NCI-H345 treated with DMSO at 0.1 percent for 48 hours (cell line): ENCODE measurements around the gene MACROD2.

ENCODE experiments used
- DNase-seq: peaks from one replicate; lab custom pipeline; 2025; ENCODE audit not compliant: unreplicated experiment; lab: John Stamatoyannopoulos, UW

The MACROD2 gene

DNA sequence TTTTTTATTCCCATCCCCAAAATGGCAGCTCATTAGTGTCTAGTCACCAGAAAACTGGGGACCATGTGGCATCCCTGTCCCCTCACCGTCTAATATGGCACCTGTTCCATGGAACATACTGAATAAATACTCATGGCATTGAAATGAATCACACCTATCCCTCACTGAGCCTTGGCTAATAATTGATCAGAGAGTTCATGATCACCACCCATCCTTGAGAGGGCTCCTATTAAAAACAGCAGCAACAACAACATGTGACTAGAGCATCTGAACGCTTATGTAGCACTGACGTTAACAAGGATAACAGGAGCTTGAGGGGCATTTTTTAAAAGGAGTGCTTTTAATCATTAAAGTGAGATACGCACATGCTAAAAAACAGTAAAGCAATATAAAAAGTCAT is 1453.7 kb downstream of the MACROD2 start:
- no peak for DNase-seq

DNA sequence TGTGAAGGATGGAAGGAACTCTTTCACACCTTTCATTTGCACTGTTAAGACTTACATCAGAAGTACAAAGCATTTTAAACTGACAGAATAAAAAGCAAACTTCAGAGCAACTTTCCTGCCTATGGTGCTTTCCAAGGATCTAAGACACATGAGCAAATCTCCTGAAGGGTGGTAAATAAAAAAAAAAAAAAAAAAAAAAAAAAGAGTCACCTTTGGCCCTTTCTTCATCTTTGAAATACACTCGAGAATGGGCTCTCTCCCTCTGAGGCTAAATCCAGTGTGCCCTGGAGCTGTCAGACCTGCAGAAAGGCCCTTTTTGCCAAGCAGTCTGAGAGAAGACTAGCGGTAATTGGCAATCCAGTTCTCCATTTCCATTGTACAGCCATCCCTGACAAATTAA is 1455.9 kb downstream of the MACROD2 start:
- no peak for DNase-seq

DNA sequence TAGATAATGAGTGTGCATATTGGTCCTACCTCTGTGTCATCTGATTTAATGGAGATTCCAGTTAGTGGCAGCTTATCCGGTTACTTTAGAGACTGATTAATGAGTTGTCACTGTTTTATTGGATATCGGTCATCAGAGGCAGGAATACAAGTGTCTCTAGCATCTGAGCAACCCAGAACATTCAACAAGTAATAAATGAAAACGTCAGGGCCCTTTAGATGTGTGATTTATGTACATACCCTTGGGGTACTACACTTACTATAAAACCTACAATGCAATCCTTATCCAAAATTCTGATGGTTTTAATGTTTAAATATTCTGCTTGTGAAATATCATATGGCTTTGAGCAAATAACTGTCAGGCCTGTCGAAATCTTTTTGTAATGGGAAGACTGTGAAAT is 1460.0 kb downstream of the MACROD2 start:
- no peak for DNase-seq

DNA sequence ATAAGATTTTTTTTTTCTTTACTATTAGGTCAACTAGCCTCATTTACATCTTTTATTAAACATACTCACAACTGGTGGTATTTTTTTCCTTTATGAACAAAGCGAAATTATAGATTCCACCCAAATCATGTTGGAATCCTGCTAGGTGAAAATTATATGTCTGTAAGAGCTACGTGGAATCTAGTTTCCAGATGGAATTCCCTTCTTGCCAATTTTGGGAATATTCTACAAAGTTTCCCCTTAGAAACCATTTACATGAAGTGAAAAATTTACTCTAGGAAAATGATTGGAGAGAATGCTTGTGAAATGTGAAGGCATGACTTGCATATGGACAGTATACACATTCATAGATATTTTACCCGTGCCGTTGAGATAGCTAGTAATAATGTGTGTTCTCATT is 1466.6 kb downstream of the MACROD2 start:
- no peak for DNase-seq

DNA sequence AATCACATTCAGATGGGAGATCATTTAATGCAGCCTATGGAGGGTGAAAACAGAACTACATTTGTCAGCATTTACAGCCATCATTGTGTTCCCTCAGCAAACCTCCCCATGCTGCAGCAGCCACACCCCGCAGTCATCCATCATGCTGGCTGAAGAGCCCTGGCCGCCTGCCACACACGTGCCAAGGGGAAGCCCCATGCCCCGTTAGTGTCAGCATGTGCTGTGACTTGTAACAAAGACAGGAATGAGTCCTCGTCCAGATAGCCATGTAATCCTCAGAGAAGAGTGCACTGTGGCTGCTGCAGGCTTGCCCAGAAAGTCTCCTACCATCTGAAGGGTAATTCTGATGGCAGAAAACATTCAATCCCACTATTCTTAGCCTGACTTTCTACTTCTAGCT is 1480.2 kb downstream of the MACROD2 start:
- DNase-seq = peak; percentile 66

DNA sequence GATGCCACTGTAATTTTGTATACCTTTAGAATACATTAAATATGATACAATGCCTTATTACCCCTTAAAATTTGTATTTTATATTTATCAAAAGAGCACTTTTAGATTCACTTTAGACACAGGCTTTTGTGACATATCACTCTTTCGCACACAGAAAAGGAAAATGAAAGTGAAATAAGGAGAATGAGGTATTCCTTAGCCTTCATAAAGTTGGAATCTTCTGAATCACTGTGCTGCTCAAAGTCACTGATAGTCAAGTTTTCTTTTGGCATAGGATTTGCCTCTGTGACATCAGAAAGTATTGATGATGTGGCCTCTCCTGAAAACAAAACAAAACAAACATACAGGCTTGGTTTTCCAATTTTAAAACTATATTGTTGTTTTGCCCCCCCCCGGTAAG is 1480.9 kb downstream of the MACROD2 start:
- DNase-seq = no peak

DNA sequence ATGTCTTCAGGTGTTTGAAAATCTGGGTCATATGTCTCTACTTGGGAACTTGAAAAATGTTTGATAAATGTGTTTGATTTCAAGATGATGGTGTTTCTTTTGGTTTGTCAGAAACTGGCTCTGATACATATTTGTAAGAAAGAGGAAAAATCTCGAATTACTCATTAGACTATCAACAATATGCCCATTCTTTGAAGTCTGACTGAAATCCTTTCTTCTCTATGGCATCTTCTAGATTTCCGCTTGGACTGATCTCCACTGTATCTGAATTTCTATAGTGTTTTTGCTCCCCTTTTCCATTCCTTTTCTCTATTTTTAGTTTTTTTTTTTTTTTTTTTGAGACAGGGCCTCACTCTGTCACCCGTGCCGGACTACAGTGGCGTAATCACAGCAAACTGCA is 1481.5 kb downstream of the MACROD2 start:
- no peak for DNase-seq

DNA sequence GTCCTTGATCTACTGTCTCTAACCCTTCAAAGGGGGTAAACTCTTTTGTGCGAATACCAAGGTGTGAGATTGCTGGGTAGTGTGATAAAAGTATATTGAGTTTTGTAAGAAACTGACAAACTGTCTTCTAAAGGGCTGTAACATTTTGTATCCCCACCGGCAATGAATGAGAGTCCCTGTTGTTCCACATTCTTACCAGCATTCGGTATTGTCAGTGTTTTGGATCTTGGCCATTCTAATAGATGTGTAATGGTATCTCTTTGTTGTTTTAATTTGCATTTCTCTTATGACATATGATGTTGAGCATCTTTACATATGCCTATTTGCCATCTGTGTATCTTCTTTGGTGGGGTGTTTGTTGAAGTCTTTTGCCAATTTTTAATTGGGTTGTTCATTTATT is 1487.2 kb downstream of the MACROD2 start:
- no peak for DNase-seq

DNA sequence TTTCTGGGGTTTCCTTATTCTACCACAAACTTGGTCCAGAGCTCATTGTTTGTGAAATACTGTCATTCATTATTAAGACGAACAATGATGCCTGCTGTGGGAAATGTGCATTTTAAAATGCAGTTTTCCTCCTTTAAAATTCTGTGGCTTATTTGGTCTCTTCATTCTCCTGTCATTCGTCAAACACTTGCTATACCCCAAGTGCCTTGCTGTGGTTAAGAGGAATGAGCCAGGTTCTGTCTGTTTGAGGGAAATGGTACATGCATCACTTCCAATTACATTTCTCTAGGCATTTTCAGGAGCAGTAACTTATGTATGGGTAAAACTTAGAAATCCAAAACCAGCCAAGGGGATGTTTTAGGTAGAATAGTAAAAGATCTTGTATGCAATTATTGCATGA is 1490.2 kb downstream of the MACROD2 start:
- DNase-seq = no peak

DNA sequence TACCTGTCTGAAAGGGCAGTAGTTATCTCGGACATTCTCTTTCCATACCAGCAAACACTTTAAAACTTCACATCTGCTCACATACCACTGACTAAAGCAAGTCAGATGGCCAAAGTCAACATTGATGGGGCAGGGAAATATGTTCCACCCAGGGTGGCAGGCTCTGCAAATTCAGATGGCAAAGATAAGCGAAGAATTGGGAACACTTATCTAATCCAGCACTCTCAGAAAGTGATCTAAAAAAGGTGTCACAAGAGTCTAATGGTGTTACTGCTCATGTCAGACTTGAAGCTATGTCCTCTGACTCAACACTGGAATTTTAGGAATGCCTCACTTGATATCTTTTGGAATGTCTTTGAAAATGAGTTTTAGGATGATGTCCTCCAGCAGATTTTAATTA is 1491.7 kb downstream of the MACROD2 start:
- DNase-seq = no peak

DNA sequence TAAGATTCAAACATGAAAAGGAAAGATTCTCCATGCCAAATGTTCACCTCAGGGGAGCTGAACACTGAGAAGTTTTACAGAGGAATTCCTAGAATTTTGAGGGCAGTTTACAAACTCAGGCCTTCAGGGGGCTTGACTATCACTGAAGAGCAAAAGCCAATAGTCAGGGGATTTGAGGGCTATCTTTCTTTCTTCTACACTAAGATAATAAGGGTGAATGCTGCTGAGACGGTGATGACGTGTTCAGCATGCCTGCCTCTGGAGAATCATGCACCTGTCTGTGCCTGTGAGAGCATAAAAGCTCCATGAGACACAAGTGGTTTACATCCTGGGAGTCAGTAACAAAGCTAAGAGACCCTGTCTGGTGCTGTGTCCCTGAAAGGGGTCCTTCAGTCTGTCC is 1492.4 kb downstream of the MACROD2 start:
- peak; percentile 33 for DNase-seq

DNA sequence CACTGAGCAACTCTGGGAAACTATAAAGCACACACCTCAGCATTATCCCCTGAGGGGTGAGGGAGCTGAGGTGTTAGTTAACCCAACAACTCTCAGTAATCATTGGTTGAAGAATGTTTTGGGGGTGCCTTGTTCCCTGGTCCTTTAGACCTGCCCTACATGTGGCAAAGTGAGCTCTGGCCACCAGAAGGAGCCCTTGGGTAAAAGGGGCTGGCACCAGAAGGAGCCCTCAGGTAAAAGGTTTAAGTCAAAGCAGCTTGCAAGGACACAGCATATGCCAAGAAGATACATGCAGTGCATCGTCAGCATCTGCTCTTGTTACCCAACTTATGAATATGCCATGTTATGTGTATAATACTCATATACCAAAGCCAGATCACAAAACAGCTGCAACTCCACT is 1496.3 kb downstream of the MACROD2 start:
- DNase-seq = no peak

DNA sequence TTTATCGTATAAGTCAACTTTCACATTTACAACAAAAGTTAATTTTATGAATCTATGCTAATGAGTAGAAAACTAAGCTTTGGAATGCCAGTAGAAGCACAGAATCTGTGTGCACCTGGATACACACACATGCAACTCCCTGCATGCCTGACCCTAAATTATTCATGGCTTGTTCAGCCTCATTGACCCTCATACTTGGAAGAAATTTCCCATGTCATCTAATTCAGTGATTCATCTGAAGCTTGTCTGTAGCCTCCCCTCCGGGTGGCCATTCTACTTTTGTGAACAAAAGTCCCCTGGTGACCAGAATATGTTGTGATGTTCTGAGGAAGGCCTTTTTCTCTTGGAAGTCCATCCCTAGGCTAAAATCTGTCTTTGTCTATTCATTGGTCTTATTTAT is 1499.5 kb downstream of the MACROD2 start:
- no peak for DNase-seq

DNA sequence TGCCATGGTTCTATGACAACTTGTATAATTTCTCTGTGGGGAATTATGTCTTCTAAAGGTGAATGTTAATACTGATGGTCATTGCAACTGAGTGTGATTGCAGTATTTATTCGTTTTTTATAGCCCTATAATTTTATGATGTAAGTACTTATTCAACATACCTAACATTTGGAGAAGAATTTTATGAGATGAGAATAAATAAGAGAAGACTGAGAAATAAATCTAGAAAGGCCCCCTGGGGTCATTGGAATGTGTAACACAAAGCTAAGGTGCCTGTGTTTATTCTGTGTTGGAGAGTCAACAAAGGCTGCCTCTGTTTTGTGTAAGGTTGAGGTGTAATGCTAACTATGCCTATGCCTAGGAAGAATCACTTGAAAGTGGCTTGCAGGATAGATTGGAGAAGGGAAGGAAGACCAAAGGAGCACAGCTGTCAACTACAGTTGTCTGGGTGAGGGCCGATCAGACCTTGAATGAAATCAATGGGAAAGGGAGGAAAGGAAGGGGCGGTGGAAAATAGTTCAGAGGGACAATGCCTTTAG is 1501.3 kb downstream of the MACROD2 start:
- DNase-seq = no peak

DNA sequence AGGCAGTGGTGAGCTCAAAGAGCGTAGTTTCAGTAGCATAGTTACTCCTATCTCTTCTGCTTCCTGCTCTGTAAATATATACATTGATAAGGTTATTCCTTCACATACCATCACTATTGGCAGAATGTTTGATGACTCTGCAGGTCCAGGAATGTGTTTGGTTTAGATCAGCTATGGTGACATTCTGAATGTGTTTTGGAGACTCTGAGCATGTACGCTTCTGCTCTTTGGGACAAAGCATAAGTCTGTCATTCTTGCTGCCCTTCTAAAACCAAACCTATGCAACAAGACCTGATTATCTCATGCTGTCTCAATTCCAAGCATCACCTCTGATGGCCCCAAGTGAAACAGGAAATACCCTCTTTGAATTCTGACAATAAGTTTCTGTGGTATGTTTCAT is 1503.6 kb downstream of the MACROD2 start:
- DNase-seq = no peak

DNA sequence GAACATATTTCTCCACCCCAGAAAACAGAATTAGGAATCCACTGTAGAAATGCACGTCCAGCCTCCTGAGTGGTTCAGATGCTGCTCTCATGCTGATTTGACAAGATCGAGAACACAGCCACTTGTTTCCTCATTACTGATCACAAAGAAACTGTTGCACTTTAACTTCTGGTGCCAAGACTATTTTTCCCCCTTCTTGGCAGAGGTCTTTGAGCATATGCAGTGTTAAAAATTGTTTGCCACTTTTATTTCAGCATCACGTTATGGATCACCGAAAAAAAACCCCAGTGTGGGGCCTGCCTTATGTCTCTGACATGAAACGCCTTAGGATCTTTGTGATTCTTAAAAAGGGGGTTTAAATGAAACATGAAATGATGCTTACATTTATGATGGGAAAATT is 1511.0 kb downstream of the MACROD2 start:
- no peak for DNase-seq

DNA sequence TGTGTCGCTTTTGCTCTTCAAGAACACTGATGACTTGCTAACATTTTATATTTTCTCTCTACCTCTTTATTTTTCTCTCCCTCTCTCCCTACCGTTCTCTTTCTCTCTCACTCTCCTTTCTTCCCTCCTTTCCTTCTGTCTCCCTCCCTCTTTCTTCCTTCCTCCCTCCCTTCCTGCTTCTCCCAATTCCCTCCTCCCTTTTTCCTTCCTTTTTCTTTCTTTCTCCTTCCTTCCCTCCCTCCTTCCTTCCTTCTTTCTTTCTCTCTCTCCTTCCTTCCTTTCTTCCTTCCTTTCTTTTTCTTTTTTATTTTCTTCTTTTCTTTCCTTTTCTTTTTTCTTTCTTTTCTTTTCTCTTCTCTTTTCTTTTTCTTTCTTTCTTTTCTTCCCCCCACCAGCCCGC is 1511.8 kb downstream of the MACROD2 start:
- DNase-seq = no peak

DNA sequence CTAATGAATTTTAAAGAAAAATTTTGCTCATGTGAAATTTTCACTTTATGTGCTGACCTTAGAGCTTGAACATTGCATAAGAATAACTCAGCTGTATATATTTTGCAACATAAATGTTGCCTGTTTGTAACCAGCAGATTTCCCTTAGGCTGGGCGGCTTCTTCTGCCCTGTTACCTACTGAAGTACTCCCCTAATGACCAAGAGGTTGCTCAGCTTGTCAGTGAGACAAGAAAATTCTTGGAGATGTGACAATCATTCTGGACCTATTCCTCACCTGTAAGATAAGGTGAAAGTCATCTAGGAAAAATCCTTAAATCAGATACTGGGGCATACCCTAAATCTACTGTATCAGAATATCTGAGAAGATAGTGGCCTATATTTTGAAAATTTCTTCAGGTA is 1516.2 kb downstream of the MACROD2 start:
- DNase-seq = no peak

DNA sequence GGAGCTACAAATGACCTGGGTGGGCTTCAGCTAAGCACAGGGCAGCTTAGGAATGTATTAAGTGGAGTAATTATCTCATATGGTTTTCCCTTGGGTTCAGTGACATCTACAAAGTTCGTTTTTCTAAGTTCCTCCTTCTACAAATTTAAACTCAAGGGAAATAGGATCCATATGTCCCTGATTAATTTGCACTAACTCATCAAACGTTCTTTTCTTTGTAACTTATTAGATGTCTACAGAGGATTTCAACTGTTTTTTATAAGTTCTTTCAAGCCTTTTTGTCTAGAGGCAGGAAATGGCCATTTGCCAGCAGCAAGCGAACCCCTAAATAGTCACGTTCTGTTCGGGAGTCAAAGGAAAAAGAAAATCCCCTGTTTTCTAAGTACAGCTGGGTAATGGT is 1517.6 kb downstream of the MACROD2 start:
- no peak for DNase-seq

DNA sequence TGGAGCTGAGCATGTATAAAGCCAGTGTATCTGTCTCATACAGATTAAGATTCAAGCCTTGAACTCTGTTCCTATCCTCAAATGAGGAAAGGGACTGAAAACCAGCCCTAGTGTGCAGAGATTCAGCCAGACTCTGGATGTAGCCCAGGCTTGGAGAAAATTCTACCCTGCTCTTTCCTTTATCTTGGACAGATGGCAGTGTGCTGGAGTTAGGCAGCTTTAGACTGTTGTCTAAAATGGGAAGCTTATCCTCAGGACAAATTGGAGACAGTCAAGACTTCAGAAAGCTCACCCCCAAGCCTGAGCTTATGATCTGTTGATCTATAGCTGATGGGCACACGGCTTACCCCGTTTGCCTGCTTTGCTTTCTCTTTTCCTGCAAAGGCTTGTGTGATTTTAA is 1520.4 kb downstream of the MACROD2 start:
- DNase-seq = no peak

DNA sequence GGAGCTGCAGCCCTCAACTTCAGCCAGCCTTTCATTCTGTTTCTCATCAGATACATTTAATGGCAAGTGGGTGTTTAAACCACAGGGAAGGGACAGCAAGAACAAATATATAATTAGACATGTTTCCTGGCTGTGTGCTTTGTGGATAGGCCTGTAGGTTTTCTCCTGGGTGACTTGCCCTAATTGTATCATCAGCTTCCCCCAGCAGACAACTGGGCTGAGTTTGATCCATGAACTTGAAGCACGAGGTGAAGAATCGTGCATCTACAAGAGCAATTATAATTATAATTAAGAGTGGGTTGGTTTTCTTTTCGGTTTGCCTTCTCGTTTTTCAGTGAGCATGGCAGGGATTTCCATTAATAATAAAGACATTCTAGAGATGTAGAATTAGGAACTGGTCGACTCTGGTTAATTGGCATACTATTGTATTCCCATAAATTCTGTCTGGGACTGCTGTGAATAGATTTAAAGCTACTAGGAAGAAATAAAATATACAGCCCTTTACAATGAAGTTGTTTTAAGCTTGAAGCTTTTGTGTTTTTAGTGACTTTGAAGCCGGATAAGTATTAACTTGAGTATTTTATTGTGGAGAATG is 1525.7 kb downstream of the MACROD2 start:
- DNase-seq = no peak

DNA sequence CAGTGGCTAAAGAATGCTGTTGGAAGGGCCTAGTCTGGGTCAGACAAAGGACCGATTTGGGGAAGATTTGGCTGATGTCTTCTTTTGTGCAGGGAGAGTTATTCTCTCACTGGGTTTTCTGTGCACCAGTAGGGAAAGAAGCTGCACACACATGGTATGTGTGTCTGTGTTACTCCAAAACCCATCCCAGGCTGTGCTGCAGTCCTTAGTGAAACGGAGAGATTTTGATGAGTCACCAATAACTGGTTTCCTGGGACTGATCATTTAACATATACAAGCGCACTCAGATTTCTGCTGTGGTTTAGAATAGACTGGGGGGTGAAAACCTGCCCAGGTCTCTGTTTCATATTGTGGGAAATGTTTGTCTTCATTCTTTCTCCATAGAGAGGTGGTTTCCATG is 1528.1 kb downstream of the MACROD2 start:
- no peak for DNase-seq

DNA sequence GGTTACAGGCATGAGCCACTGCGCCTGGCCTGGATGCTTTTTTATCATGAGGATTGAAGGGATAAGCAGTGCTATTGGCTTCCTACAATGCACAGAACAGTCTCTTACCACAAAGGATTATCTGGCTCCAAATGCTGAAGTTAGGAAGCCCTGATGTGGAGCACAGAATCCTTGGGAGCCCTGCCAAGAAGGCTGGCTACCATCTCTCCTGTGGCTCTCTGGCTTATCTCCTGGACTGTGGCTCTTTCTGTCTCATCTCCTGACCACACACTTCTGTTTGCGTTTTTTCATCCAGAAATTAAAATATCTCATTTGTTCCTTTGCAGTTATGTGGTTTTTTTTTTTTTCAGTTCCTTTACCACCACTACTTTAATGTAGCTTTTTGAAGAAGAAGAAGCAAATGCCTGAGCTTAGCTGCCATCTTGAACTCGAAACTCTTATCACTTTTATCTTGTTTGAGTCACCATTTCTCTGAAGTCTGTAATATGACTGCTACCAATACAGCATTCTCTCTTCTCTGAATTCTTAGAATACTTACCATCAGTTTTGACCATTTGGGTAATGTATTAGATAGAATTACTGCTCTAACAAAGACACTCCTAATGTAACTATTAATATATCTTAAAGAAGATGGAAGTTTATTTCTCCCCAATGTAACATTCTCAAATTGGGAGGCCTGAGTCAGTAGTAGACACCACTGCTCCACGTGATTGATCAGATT is 1533.2 kb downstream of the MACROD2 start:
- no peak for DNase-seq
